Astrocyte of the cerebellum (primary cell): ENCODE results near the gene LENG1.

Experiments used
- DNase-seq: peaks from one replicate; pipeline ENCODE4 v3.0.0-alpha.2; 2011; ENCODE audit warnings: low read depth
- H3K4me3 ChIP-seq: 2 replicates; pipeline ENCODE4 v1.5.1; 2011; ENCODE audit warnings: mild to moderate bottlenecking, low read depth, low read length, moderate library complexity
- CTCF ChIP-seq: IDR thresholded peaks from 2 replicates; pipeline ENCODE4 v1.5.1; 2012; ENCODE audit warnings: low read length, low read depth, moderate library complexity, mild to moderate bottlenecking; ENCODE audit errors: missing control alignments
- in situ Hi-C: cut with HindIII; loops from 2 replicates; pipeline ENCODE4 v1.10.0; 2017; ENCODE audit warnings: low sequenced_read_pairs

The LENG1 gene

GRCh38 chr19:54136086-54136863, 23.2 kb downstream of the LENG1 start:
- TF ChIP-seq CTCF, result no peak
- in situ Hi-C loops, result no loop called here
- no peak for DNase-seq
- peak overlapping the region; percentile 61 for H3K4me3 ChIP-seq

- DNase-seq, result no peak
- no peak overlapping the region for H3K4me3 ChIP-seq
- TF ChIP-seq CTCF, result no peak
- in situ Hi-C loops, result no loop called here
Measured at GRCh38 chr19:54133957-54134590, 25.4 kb downstream of the LENG1 start.

- DNase-seq, result peak; percentile 35
- in situ Hi-C loops, result no loop called here
- no peak overlapping the region for H3K4me3 ChIP-seq
- no peak for TF ChIP-seq CTCF
Measured at GRCh38 chr19:54133312-54133956, 26.1 kb downstream of the LENG1 start.

DNA sequence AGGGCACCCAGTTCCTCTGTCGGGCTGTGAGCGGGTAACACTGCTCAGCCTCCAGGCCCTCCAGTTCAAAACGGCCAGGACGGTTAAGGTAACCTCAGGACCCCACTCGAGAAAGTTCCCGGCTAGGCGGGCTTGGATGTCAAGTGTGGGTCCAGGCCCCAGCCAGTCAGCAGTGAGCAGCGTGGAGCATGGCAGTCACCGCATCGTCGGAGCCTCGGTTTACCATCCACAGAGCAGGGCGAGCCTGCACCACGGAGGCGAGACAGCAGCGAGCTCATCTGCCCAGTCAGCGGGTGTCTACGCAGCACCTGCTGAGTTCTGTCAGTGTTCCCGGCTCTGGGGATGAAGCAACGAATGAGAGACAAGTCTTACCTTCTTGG, 29.9 kb downstream of the LENG1 start:
- in situ Hi-C loops, result no loop called here
- no peak for DNase-seq
- no peak overlapping the region for H3K4me3 ChIP-seq
- TF ChIP-seq CTCF, result no peak

DNA sequence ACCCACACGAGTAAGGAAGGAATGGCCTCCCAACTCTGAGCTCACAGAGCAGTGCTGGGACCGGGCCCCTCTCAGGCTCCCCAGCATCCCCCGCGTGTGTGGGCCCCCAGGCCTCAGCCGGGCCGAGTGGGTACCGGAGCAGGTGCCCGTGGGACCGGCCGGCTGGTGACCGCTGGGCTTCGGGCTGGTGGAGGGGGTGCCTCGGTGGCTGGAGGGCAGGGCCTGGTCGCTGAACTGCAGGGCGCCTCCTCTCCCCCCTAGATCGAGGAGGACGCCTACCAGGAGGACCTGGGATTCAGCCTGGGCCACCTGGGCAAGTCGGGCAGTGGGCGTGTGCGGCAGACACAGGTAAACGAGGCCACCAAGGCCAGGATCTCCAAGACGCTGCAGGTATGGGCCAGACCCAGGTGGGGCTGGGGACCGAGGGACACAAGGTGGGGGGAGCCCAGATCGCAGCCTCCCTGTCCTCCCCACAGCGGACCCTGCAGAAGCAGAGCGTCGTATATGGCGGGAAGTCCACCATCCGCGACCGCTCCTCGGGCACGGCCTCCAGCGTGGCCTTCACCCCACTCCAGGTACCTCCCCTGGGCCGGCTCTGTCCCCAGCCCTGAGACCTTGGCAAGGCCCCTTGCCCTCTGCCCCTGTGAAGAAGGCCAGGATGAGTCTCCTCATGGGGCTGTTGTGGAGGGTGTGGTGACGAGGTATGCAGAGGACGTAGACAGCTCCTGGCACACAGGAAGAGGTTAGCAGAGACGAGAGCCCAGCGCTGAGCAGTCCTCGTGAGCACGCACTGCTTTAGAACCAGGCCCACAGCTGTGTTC, 30.5 kb downstream of the LENG1 start:
- in situ Hi-C loops, result no loop called here
- no peak for DNase-seq
- H3K4me3 ChIP-seq, result no peak overlapping the region
- no peak for TF ChIP-seq CTCF

- no peak overlapping the region for H3K4me3 ChIP-seq
- in situ Hi-C loops, result no loop called here
- TF ChIP-seq CTCF, result no peak
- no peak for DNase-seq
Measured at GRCh38 chr19:54128441-54128725, 31.1 kb downstream of the LENG1 start.
